HS-5 (cell line): ENCODE data around the gene GOLIM4.

Experiments
- DNase-seq: peaks from one replicate; pipeline ENCODE4 v3.0.0-alpha.2; 2012; ENCODE audit warnings: low read depth

GOLIM4 gene

GRCh38 chr3:167991213-167991612, 104.5 kb downstream of the GOLIM4 start:
- no peak for DNase-seq

GRCh38 chr3:167989999-167990398, 105.7 kb downstream of the GOLIM4 start:
- no peak for DNase-seq

- DNase-seq, result no peak
These were observed 106.7 kb downstream of the GOLIM4 start for GRCh38 chr3:167989066-167989465.

GRCh38 chr3:167983583-167983982, 112.1 kb downstream of the GOLIM4 start:
- no peak for DNase-seq

GRCh38 chr3:167978486-167978885, 117.2 kb downstream of the GOLIM4 start:
- no peak for DNase-seq

- DNase-seq, result no peak
These were observed 117.7 kb downstream of the GOLIM4 start for GRCh38 chr3:167978071-167978470.

GRCh38 chr3:167976516-167977361, 119.0 kb downstream of the GOLIM4 start:
- DNase-seq, result no peak

GRCh38 chr3:167973901-167974300, 121.8 kb downstream of the GOLIM4 start:
- no peak for DNase-seq

GRCh38 chr3:167973046-167973445, 122.7 kb downstream of the GOLIM4 start:
- DNase-seq, result no peak

GRCh38 chr3:167972502-167972901, 123.2 kb downstream of the GOLIM4 start:
- no peak for DNase-seq

- DNase-seq, result no peak
These were observed 126.2 kb downstream of the GOLIM4 start for GRCh38 chr3:167969548-167969947.

GRCh38 chr3:167967257-167968036, 128.3 kb downstream of the GOLIM4 start:
- no peak for DNase-seq
